Fibroblast of lung (primary cell): Measurements from ENCODE around the gene DIPK2A.

Source experiments
- EZH2 ChIP-seq: IDR thresholded peaks from 2 replicates; pipeline ENCODE4 v1.5.1; 2012; ENCODE audit warnings: low read length, control low read depth, mild to moderate bottlenecking; ENCODE audit errors: missing control alignments
- TF ChIP-seq, protein P1 (sequence below), 2 donors: IDR thresholded peaks in 1 of 2; conservative IDR thresholded peaks in 1 of 2; 1 replicate in 1 of 2; 2 replicates in 1 of 2; pipeline ENCODE4 v1.5.1; 2011 to 2012; ENCODE audit warnings: low read length in 2 of 2, control low read depth in 1 of 2, inconsistent platforms in 1 of 2, low read depth in 1 of 2, mild to moderate bottlenecking in 1 of 2

DNA sequence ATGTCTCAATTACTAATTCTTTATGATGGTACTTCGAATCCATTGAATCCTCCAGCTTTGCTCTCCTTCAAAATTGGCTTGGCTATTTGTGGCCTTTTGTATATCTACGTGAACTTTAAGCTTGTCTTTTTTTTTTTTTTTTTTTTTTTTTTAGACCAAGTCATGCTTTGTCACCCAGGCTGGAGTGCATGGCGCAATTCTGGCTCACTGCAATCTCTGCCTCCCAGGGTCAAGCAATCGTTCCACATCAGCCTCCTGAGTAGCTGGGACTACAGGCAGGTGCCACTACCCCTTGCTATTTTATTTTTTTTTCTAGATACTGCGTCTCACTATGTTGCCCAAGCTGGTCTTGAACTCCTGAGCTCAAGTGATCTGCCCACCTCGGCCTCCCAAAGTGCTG, 7.7 kb upstream of the DIPK2A start:
- TF ChIP-seq, protein P1, sequence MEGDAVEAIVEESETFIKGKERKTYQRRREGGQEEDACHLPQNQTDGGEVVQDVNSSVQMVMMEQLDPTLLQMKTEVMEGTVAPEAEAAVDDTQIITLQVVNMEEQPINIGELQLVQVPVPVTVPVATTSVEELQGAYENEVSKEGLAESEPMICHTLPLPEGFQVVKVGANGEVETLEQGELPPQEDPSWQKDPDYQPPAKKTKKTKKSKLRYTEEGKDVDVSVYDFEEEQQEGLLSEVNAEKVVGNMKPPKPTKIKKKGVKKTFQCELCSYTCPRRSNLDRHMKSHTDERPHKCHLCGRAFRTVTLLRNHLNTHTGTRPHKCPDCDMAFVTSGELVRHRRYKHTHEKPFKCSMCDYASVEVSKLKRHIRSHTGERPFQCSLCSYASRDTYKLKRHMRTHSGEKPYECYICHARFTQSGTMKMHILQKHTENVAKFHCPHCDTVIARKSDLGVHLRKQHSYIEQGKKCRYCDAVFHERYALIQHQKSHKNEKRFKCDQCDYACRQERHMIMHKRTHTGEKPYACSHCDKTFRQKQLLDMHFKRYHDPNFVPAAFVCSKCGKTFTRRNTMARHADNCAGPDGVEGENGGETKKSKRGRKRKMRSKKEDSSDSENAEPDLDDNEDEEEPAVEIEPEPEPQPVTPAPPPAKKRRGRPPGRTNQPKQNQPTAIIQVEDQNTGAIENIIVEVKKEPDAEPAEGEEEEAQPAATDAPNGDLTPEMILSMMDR (conservative IDR thresholded peaks at IDR 0.05 in 1 of 2, IDR thresholded peaks at IDR 0.05 in 1 of 2; ENCODE audit: low read depth in 1 of 2, low read length in 2 of 2), result no peak
- no peak for TF ChIP-seq EZH2
